Measurements from ENCODE around the gene HNRNPL. TPM values are rescaled to one million over a fixed set of nuclear protein-coding genes. Genes with fewer than 3 reads are reported as not detected.

HNRNPL gene
- polyA plus RNA-seq, 3 donors: 51.9 to 234 (median 58.7) TPM

- H3K27ac ChIP-seq (ENCODE audit: low read depth in 1 of 2, low read length in 2 of 2): no peak overlapping the region
- no peak overlapping the region for H3K4me2 ChIP-seq (replicated peaks; ENCODE audit: extremely low read depth, low read length, poor library complexity, severe bottlenecking)
Observed at GRCh38 chr19:38844093-38844686, 5.6 kb downstream of the HNRNPL start.

GRCh38 chr19:38843175-38843758, 6.5 kb downstream of the HNRNPL start:
- Mint-ChIP-seq H3K27me3 (ENCODE audit: low read depth in 3 of 3) (peaks cover 0 to 2% (median 0%) of the 10 kb centered on the region in 3 donors), H3K4me3 (no peak overlapping the region), H3K36me3 (peaks cover 93 to 99% of the 10 kb centered on the region in 2 donors), H3K9me3 (no peaks in the 10 kb centered on the region), H3K27ac (peak overlapping the region in 3 of 7 donors; percentile 46 to 72 (median 54)), H3K4me1 (peaks cover 6% of the 10 kb centered on the region)
- Histone ChIP-seq H3K4me1 (ENCODE audit: control insufficient read depth in 1 of 2, insufficient read depth in 2 of 2, low read length in 2 of 2) (peaks cover 5 to 10% of the 10 kb centered on the region in 2 donors), H3K27me3 (ENCODE audit: control insufficient read depth in 2 of 2, insufficient read depth in 2 of 2, low read length in 2 of 2) (no peaks in the 10 kb centered on the region), H3K36me3 (replicated peaks in 1 of 2; ENCODE audit: control insufficient read depth in 1 of 2, insufficient read depth in 2 of 2, low read length in 2 of 2) (peaks cover 94 to 100% of the 10 kb centered on the region in 2 donors), H3K79me2 (ENCODE audit: insufficient read depth, low read length) (peaks cover 80% of the 10 kb centered on the region), H3K27ac (ENCODE audit: low read depth in 1 of 2, low read length in 2 of 2) (no peak overlapping the region), H3K9ac (ENCODE audit: insufficient read depth, low read length, poor library complexity, severe bottlenecking) (no peak overlapping the region), H2AFZ (ENCODE audit: insufficient read depth, low read depth, low read length, poor library complexity, severe bottlenecking) (no peak overlapping the region), H4K20me1 (ENCODE audit: insufficient read depth, low read length) (peaks cover 100% of the 10 kb centered on the region), H3K4me2 (replicated peaks; ENCODE audit: extremely low read depth, low read length, poor library complexity, severe bottlenecking) (no peak overlapping the region), H3K4me3 (replicated peaks in 1 of 3; ENCODE audit: low read depth in 2 of 3, low read length in 3 of 3) (no peak overlapping the region), H3K9me3 (replicated peaks in 1 of 2; ENCODE audit: control insufficient read depth in 1 of 2, insufficient read depth in 1 of 2, low read length in 2 of 2) (no peaks in the 10 kb centered on the region)
- TF ChIP-seq, protein P1, sequence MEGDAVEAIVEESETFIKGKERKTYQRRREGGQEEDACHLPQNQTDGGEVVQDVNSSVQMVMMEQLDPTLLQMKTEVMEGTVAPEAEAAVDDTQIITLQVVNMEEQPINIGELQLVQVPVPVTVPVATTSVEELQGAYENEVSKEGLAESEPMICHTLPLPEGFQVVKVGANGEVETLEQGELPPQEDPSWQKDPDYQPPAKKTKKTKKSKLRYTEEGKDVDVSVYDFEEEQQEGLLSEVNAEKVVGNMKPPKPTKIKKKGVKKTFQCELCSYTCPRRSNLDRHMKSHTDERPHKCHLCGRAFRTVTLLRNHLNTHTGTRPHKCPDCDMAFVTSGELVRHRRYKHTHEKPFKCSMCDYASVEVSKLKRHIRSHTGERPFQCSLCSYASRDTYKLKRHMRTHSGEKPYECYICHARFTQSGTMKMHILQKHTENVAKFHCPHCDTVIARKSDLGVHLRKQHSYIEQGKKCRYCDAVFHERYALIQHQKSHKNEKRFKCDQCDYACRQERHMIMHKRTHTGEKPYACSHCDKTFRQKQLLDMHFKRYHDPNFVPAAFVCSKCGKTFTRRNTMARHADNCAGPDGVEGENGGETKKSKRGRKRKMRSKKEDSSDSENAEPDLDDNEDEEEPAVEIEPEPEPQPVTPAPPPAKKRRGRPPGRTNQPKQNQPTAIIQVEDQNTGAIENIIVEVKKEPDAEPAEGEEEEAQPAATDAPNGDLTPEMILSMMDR (IDR thresholded peaks at IDR 0.05): no peak
- intact Hi-C loops (cut with micrococcal nuclease): no loop called here
- 95% methylated on average over 6 of the region's 9 CpGs for WGBS (ENCODE audit: insufficient coverage)
- no peak for DNase-seq

More at GRCh38 chr19:38844093-38844686, 5.6 kb downstream of the HNRNPL start:
- Mint-ChIP-seq H3K4me3 (no peak overlapping the region), H3K27ac (peak overlapping the region in 2 of 7 donors; percentile 4 to 9), H3K4me1 (peaks cover 14% of the 10 kb centered on the region), H3K9me3 (no peaks in the 10 kb centered on the region), H3K27me3 (ENCODE audit: low read depth in 3 of 3) (peaks cover 0 to 2% (median 0%) of the 10 kb centered on the region in 3 donors), H3K36me3 (peaks cover 87 to 96% of the 10 kb centered on the region in 2 donors)
- intact Hi-C loops (cut with micrococcal nuclease): no loop called here
- TF ChIP-seq, protein P1 (IDR thresholded peaks at IDR 0.05): no peak
- peaks cover 100% of the 10 kb centered on the region for H4K20me1 ChIP-seq (ENCODE audit: insufficient read depth, low read length)
- H3K9ac ChIP-seq (ENCODE audit: insufficient read depth, low read length, poor library complexity, severe bottlenecking): no peak overlapping the region
- H2AFZ ChIP-seq (ENCODE audit: insufficient read depth, low read depth, low read length, poor library complexity, severe bottlenecking): no peak overlapping the region
- peaks cover 14 to 19% of the 10 kb centered on the region in 2 donors for H3K4me1 ChIP-seq (ENCODE audit: control insufficient read depth in 1 of 2, insufficient read depth in 2 of 2, low read length in 2 of 2)
- no peak for DNase-seq
- H3K79me2 ChIP-seq (ENCODE audit: insufficient read depth, low read length): peaks cover 89% of the 10 kb centered on the region
- H3K9me3 ChIP-seq (replicated peaks in 1 of 2; ENCODE audit: control insufficient read depth in 1 of 2, insufficient read depth in 1 of 2, low read length in 2 of 2): no peaks in the 10 kb centered on the region
- no peaks in the 10 kb centered on the region for H3K27me3 ChIP-seq (ENCODE audit: control insufficient read depth in 2 of 2, insufficient read depth in 2 of 2, low read length in 2 of 2)
- peaks cover 85 to 94% of the 10 kb centered on the region in 2 donors for H3K36me3 ChIP-seq (replicated peaks in 1 of 2; ENCODE audit: control insufficient read depth in 1 of 2, insufficient read depth in 2 of 2, low read length in 2 of 2)
- H3K4me3 ChIP-seq (replicated peaks in 1 of 3; ENCODE audit: low read depth in 2 of 3, low read length in 3 of 3): no peak overlapping the region
- WGBS (ENCODE audit: insufficient coverage): 98% methylated on average over 10 of the region's 11 CpGs
